Stomach (tissue), 4 donors: ENCODE data around the gene KCNMB4.

Source experiments
- POLR2A ChIP-seq, 4 donors: fragments of 450-650 bp; IDR thresholded peaks; one replicate each; pipeline ENCODE4 v1.6.1; 2016; ENCODE audit warnings: antibody characterized with exemption in 4 of 4, control low read depth in 2 of 4, mild to moderate bottlenecking in 1 of 4, moderate library complexity in 1 of 4
- POLR2AphosphoS5 ChIP-seq, 3 donors: sonication (generic); formaldehyde crosslinking; IDR thresholded peaks; one replicate each; pipeline ENCODE4 v1.6.1; 2016; ENCODE audit warnings: antibody characterized with exemption in 3 of 3
- TF ChIP-seq, protein P1 (sequence below), 7 experiments: fragments of 450-650 bp in 4 of 7; fragments of 200-600 bp in 3 of 7; sonication (generic) in 3 of 7; IDR thresholded peaks; one replicate each; pipeline ENCODE4 v1.5.1; 2016 to 2019; ENCODE audit warnings: antibody characterized with exemption in 7 of 7, control low read depth in 2 of 7, mild to moderate bottlenecking in 1 of 7

DNA sequence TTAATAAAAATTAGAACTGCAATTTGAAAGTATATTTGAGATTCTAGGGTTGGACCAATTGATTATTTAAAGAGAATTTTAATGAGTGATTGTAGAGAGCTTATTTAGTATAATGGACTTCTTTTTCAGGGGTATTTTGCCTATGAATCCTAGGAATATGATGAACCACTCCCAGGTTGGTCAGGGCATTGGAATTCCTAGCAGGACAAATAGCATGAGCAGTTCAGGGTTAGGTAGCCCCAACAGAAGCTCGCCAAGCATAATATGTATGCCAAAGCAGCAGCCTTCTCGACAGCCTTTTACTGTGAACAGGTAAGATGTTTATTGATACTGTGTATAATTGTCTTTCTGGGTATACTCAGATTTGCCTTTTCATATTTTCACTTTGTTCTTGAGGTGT lies 35.9 kb upstream of the KCNMB4 start:
- TF ChIP-seq, protein P1, sequence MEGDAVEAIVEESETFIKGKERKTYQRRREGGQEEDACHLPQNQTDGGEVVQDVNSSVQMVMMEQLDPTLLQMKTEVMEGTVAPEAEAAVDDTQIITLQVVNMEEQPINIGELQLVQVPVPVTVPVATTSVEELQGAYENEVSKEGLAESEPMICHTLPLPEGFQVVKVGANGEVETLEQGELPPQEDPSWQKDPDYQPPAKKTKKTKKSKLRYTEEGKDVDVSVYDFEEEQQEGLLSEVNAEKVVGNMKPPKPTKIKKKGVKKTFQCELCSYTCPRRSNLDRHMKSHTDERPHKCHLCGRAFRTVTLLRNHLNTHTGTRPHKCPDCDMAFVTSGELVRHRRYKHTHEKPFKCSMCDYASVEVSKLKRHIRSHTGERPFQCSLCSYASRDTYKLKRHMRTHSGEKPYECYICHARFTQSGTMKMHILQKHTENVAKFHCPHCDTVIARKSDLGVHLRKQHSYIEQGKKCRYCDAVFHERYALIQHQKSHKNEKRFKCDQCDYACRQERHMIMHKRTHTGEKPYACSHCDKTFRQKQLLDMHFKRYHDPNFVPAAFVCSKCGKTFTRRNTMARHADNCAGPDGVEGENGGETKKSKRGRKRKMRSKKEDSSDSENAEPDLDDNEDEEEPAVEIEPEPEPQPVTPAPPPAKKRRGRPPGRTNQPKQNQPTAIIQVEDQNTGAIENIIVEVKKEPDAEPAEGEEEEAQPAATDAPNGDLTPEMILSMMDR (IDR thresholded peaks at IDR 0.05): no peak
- no peak for TF ChIP-seq POLR2A (IDR thresholded peaks at IDR 0.05)
- TF ChIP-seq POLR2AphosphoS5 (IDR thresholded peaks at IDR 0.05): no peak
